ENCODE data around the gene MAP3K4.
"Not testable (repeated sequence)": the region's sequence is repeated elsewhere in the genome, so short reads cannot be mapped to it uniquely, and the experiment has no call there.

GRCh38 chr6:160975961-160976360 lies 15.6 kb upstream of the MAP3K4 start:
- TF ChIP-seq CTCF (IDR thresholded peaks at IDR 0.05; ENCODE audit: borderline replicate concordance, extremely low read depth, low read length, poor library complexity, severe bottlenecking); EZH2 (IDR thresholded peaks at IDR 0.05; ENCODE audit: borderline replicate concordance, low read depth, low read length, severe bottlenecking): not testable (repeated sequence)

Data from DND-41 (cell line).